IPS-NIHi7 (cell line): ENCODE measurements around the gene IP6K3.

Source experiments
- DNase-seq: peaks from one replicate; pipeline ENCODE4 v3.0.0; 2012; ENCODE audit warnings: mixed read lengths; ENCODE audit errors: extremely low spot score

The IP6K3 gene

GRCh38 chr6:33740794-33741193 lies 5.9 kb downstream of the IP6K3 start:
- DNase-seq = no peak

- no peak for DNase-seq
Observed at GRCh38 chr6:33740204-33740608, 6.5 kb downstream of the IP6K3 start.

GRCh38 chr6:33739571-33739970 lies 7.1 kb downstream of the IP6K3 start:
- DNase-seq = no peak

- no peak for DNase-seq
Observed at GRCh38 chr6:33738879-33739278, 7.8 kb downstream of the IP6K3 start.

- DNase-seq = no peak
Observed at GRCh38 chr6:33738153-33738552, 8.6 kb downstream of the IP6K3 start.

DNA sequence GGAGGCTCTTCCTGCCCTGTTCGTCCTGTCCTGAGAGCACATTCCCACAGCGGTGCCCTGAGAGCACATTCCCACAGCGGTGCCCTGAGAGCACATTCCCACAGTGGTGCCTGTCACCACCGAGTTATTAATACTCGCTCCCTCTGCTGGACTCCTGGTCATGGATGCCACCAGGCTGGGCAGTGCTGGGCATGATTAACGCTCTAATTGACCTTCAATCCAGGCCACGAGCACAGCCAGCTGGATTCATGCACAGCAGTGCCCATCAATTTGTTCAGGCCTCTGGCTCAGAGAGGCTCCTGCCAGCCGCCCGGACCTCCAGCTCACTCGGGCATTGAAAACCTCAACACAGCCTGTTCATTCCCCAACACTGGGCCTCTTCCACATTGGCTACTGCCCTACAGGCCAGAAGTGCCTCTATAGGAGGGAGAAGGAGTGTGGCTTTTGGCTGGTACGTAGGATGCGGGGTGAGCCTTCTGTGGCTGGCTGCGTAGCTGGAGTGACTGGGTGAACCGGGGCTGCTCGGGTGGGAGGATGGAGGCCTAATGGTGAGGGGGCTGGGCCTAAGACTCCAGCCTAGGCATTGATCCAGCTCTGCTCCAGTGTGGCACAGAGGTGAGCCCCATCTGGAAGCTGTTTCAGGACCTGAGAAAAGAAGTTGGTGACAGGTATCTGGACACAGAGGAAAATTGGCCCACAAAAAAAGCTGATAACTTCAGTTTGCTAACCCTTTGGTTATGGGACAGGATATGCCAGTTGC lies 9.3 kb downstream of the IP6K3 start:
- DNase-seq = no peak

- no peak for DNase-seq
Observed at GRCh38 chr6:33735216-33735615, 11.5 kb downstream of the IP6K3 start.

DNA sequence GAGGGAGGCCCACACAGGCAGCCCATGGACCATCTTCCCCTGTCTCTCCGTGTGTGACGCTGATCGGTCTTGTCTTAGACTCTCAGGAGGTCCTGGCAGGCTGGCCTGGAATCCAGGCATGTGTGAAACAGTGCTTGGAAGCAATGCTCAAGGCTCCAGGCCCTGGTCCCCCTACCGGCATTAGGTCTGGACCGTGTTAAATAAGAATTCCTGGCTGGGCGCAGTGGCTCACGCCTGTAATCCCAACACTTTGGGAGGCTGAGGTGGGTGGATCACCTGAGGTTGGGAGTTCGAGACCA lies 13.0 kb downstream of the IP6K3 start:
- no peak for DNase-seq

DNA sequence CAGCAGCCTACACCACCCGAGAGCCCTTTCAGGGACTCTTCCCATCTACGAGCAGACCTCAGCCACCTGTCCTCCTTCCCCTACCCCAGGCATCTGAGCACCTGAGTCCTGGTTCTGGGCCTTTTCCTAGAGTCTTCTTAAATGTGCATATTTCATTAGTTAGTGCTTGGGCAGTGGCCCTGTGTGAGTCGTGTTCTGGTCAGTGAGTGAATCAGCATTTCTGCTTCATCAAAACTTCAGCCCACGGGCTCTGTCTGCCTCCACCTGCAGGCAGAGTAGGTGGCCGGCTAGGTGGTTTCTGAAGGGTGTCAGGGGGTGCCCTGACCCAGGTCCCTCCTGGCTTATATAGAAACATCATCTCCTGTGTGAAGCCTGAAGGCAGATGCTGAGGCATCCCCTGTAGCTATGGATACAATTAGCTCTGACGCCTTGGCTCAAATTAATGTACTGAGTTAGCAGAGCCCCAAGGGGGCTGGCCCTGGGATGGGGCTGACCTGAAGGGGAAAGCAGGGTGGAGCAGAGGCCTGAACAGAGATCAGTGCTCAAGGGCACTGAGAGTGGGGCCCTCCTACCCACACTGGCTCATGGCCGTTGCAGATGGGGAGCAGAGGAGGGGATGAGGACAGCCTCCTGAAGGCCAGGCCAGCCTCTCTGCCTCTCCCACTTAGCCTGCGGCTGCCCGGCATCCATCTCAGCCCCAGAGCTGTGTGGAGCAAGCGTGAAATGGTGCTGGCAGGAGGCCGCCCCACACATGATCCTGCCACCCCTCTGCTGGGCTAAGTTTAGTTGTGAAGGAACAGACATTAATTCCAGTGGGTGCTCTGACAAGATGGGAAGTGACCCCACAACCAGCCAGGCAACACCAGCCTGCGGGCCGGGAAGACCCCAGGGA lies 13.6 kb downstream of the IP6K3 start:
- DNase-seq = no peak

- no peak for DNase-seq
Observed at GRCh38 chr6:33732385-33732784, 14.3 kb downstream of the IP6K3 start.

GRCh38 chr6:33731751-33732282 lies 14.9 kb downstream of the IP6K3 start:
- no peak for DNase-seq

GRCh38 chr6:33731035-33731434 lies 15.7 kb downstream of the IP6K3 start:
- no peak for DNase-seq

GRCh38 chr6:33730611-33731010 lies 16.1 kb downstream of the IP6K3 start:
- no peak for DNase-seq

DNA sequence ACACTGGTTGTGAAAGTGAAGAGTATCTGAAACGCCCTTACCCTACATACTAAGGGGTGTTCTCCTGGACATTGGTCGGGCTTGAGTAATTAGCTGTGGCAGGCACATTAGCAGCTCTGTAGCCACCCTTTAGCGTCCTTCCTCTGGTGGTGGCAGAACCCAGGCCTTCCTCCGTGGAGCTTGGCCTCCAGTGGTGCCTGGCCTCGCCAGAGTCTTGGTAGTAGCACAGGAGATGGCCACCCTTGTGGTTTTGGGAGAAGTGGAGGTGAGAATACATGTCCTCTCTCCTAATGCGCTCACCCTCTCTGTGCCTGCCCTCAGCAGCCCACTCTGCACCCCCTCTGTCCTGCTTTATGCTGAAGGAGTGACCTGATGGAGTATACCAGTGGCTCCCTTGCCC lies 17.6 kb downstream of the IP6K3 start:
- DNase-seq = no peak

GRCh38 chr6:33728438-33728837 lies 18.3 kb downstream of the IP6K3 start:
- no peak for DNase-seq

DNA sequence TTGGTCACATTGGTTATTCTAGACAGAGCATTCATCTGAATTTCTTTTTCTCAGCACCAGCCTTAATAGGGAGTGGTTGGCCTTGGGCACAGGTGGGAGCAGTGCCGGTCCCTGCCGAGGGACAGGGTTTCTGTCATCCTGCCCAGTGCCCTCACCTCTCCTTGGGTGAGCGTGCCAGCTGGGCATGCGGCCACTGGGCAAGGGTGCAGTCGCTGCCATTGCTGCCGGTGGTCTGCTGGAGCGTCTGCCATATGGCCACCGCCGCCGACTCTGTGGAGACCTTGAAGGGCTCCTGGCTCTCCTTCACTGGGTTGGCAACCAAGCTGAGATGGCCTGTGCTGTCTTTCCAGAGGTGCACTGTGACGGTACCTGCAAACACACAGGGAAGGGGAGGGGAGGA lies 18.8 kb downstream of the IP6K3 start:
- DNase-seq = no peak

GRCh38 chr6:33727126-33727525 lies 19.6 kb downstream of the IP6K3 start:
- DNase-seq = no peak

GRCh38 chr6:33726696-33727095 lies 20.0 kb downstream of the IP6K3 start:
- DNase-seq = no peak

- no peak for DNase-seq
Observed at GRCh38 chr6:33725891-33726673, 20.6 kb downstream of the IP6K3 start.

GRCh38 chr6:33725222-33725621 lies 21.5 kb downstream of the IP6K3 start:
- no peak for DNase-seq

GRCh38 chr6:33724102-33725023 lies 22.3 kb downstream of the IP6K3 start:
- DNase-seq = no peak
